Retinal pigment epithelial cell (primary cell): ENCODE measurements around the gene FREM2.

Experiments
- DNase-seq: peaks from one replicate; pipeline ENCODE4 v3.0.0-alpha.2; 2010; ENCODE audit warnings: low read depth
- H3K4me3 ChIP-seq: 2 replicates; pipeline ENCODE4 v1.5.1; 2011; ENCODE audit warnings: mild to moderate bottlenecking, low read length, control low read depth, moderate library complexity
- TF ChIP-seq, protein P1 (sequence below): conservative IDR thresholded peaks from 2 replicates; pipeline ENCODE4 v1.5.1; 2011; ENCODE audit warnings: low read depth, low read length, control low read depth, inconsistent platforms

FREM2 gene

DNA sequence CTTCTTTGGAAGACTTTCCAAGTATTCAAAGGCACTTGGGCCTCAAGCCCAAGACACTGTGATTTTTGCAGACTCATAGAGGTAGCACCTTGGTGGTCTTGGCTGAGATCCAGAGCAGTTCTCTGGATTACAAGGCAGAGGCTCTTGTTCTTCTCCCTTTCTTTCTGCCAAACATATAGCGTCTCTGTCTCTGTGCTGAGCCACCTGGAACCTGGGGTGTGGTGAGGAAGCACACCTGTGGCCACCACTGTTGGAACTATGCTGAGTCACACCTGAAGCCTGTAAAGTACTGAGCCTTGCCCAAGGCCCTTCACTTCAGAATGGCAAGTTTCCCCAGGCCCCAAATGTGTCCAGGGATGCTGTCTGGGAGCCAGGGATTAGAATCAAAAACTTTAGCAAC, 127.5 kb downstream of the FREM2 start:
- TF ChIP-seq, protein P1, sequence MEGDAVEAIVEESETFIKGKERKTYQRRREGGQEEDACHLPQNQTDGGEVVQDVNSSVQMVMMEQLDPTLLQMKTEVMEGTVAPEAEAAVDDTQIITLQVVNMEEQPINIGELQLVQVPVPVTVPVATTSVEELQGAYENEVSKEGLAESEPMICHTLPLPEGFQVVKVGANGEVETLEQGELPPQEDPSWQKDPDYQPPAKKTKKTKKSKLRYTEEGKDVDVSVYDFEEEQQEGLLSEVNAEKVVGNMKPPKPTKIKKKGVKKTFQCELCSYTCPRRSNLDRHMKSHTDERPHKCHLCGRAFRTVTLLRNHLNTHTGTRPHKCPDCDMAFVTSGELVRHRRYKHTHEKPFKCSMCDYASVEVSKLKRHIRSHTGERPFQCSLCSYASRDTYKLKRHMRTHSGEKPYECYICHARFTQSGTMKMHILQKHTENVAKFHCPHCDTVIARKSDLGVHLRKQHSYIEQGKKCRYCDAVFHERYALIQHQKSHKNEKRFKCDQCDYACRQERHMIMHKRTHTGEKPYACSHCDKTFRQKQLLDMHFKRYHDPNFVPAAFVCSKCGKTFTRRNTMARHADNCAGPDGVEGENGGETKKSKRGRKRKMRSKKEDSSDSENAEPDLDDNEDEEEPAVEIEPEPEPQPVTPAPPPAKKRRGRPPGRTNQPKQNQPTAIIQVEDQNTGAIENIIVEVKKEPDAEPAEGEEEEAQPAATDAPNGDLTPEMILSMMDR, result no peak
- no peak overlapping the region for H3K4me3 ChIP-seq
- no peak for DNase-seq

DNA sequence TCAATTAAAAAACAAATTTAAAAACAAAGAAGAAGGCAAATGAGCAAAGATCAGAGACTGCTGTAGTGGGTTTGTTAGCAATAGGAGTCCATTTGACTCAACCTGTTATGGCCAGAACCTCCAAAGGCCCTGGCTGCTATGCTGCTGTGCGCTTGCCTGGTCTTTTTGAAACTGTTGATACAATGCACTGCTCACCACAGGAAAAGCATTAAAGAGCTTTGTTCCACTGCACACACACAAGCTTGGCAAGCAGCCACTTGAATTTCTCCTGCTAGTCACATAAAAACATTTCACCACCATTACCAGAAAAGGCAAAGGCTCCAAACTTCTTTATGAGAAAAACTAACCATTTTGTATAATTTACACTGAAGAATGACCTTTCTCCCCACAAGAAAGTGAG, 132.2 kb downstream of the FREM2 start:
- TF ChIP-seq, protein P1, result no peak
- no peak overlapping the region for H3K4me3 ChIP-seq
- peak; percentile 50 for DNase-seq

DNA sequence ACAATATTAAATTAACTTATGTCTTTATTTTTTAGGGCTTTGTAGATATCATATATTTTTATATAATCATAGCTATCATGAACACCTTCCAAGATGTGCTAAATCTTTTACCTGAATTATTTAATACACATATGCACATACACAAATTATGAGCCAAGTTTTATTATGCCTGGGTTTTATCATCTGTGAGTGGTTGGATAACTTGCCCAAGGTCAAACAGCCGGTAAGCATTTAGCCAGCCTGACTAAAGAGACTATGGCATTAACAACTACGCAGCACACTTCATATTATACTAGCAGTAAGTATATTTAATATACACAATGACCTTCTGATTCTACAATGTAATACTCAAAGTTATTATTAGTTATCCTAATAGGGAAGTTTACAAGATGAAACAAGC, 132.7 kb downstream of the FREM2 start:
- TF ChIP-seq, protein P1, result no peak
- no peak for DNase-seq
- no peak overlapping the region for H3K4me3 ChIP-seq

DNA sequence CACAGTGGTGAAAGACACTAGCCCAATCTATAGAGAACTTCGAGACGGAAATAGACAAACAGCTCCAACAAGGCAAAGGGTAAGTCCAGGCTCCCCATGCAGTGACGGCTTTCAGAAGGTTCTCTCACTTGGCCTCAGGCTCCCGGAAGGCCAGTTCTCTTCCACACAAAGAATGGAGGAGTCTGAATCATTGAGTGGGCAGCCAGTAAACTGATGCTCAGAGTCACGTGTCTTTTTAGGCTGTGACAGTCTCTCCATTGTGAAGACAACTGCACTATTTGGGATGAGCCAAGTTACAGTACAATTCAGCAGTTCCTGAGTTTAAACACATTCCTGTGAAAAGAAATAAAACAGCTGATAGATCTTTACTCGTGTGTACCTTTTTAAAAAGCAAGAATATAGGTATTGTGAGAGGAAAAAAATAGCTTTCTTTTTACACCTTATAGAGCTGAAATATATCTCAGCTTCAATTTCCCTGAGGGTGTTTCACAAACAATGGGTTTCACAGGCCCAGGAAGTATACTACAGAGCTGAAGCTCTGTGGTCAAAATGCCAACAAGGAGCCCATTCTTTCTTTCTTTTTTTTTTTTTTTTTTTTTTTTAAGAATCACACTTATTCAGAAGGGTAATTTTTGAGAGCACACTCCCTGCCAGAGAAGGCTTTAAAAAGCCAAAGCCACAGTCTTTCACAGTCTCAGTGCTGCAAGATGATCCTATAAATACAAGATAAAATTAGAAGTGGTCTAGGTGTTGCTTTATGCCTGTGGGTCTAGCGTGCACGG, 135.1 kb downstream of the FREM2 start:
- no peak for DNase-seq
- TF ChIP-seq, protein P1, result no peak

DNA sequence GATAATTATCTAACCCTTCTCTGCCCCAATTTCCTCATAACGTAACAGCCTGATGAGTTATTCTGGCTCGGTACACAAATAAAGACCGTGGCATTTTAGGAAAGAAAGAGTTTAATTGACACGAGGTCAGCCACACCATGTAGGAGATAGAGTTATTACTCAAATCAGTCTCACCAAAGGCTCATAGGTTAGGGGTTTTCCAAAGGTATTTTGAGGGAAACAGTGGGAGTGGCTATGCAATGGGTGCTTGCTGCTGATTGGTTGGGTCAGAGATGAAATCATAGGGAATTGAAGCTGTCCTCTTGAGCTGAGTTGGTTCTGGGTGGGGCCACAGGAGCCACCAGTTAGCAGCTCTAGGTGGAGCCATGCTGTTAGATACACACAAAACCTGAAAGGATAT, 137.5 kb downstream of the FREM2 start:
- TF ChIP-seq, protein P1, result no peak
- no peak overlapping the region for H3K4me3 ChIP-seq
- no peak for DNase-seq

More for the DNA sequence above, 135.1 kb downstream of the FREM2 start:
- no peak overlapping the region for H3K4me3 ChIP-seq

DNA sequence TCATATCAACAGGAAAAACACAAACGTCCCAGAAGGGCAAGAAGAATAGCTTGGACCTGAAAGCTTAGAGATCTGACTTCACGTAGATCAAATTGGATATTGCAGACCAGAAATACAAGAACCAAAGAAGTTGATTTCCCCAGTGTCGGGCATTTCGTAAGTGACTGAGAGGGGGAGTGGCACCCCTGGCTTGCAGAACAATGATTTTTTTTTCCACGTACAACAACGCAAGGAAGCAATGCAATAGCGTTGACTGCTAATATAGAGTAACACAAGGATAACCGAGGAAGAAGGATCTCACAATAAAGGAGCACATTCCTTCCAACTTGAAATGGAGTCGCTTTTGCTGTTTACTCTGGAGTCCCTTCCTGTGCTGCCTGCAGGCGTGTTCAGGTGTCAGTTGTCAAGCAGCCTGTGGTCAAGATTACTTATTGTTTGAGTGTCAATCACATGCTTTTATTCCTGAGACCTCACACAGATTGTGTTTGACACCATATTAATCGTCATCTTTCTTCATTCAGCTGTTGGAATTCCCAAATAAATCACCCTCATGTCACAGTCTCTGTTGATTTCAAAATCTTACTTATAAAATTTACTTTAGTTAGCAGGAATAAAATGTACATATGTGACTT, 139.4 kb downstream of the FREM2 start:
- no peak overlapping the region for H3K4me3 ChIP-seq
- TF ChIP-seq, protein P1, result no peak
- no peak for DNase-seq
